Measurements from ENCODE around the gene GBP3. TPM values are rescaled to one million over a fixed set of nuclear protein-coding genes. Genes with fewer than 3 reads are reported as not detected.

Gene GBP3
- total and polyA plus RNA-seq, 2 of the 8 experiments (the other 6 are each of a cell fraction or from before 2014, with no cell fraction given) = not detected

- no peak overlapping the region for H4K8ac ChIP-seq (ENCODE audit: extremely low read depth, insufficient read depth, low read length)
- no peak overlapping the region for H3K4me2 ChIP-seq (ENCODE audit: insufficient read depth in 1 of 2, low read depth in 2 of 2, low read length in 2 of 2)
- no peak overlapping the region for H3K18ac ChIP-seq (ENCODE audit: extremely low read depth, low read length)
- H3K27ac ChIP-seq (ENCODE audit: low read depth, low read length) = no peak overlapping the region
- H3K9me3 ChIP-seq (ENCODE audit: insufficient read depth in 2 of 2, low read depth in 1 of 2, low read length in 1 of 2) = peaks cover 8 to 14% of the 10 kb centered on the region in 2 experiments; a peak in 3 of 4 replicates
- H3K23me2 ChIP-seq (ENCODE audit: low read depth, low read length) = 0 out of 2 replicates have a peak, but pooled peaks cover 3% of the 10 kb centered on the region
- no peak overlapping the region for H3K14ac ChIP-seq (ENCODE audit: insufficient read length)
- no peak overlapping the region for H4K91ac ChIP-seq (replicated peaks; ENCODE audit: insufficient read length, low read length)
- 76% methylated on average over 5 of the region's 5 CpGs; no CpG with 5 or more reads in 1 of the 2 experiments for WGBS, 2 experiments (ENCODE audit: extremely low coverage in 1 of 2, insufficient coverage in 1 of 2, insufficient read length in 1 of 2, insufficient replicate concordance in 2 of 2, low coverage in 1 of 2, low lambda C conversion rate in 2 of 2, missing lambda C conversion rate in 1 of 2)
- ChIA-PET CTCF (ENCODE audit: partially characterized antibody) (no interaction called here), POLR2A (ENCODE audit: partially characterized antibody) (no interaction called here)
- H3K4ac ChIP-seq (replicated peaks; ENCODE audit: insufficient read length, low read depth, low read length) = no peak overlapping the region
- no peak for FAIRE-seq
- H2BK5ac ChIP-seq (ENCODE audit: low read depth, low read length) = no peak overlapping the region
- no peaks in the 10 kb centered on the region for H3K27me3 ChIP-seq (replicated peaks in 1 of 4; ENCODE audit: control insufficient read depth in 3 of 4, extremely low read depth in 1 of 4, insufficient read depth in 3 of 4, low read length in 3 of 4)
- no peak overlapping the region for H3K23ac ChIP-seq (ENCODE audit: insufficient read length)
- no peak overlapping the region for H2AK5ac ChIP-seq (ENCODE audit: low read depth, low read length)
- H3K9ac ChIP-seq (replicated peaks in 1 of 4; ENCODE audit: extremely low read depth in 1 of 4, low read depth in 3 of 4, low read length in 3 of 4) = no peak overlapping the region
- TF ChIP-seq HDAC6 (IDR thresholded peaks at IDR 0.05; ENCODE audit: low read depth, low read length) (no peak), CBX5 (IDR thresholded peaks at IDR 0.05; ENCODE audit: low read depth, low read length) (no peak), MAX (IDR thresholded peaks at IDR 0.05) (no peak), USF2 (IDR thresholded peaks at IDR 0.05; ENCODE audit: low read length) (no peak), SP2 (IDR thresholded peaks at IDR 0.05; ENCODE audit: low read length) (no peak), SP4 (IDR thresholded peaks at IDR 0.05; ENCODE audit: low read length) (no peak), TAF7 (optimal IDR thresholded peaks at IDR 0.05; ENCODE audit: borderline replicate concordance, low read depth, low read length) (no peak)
- no peak overlapping the region for H4K5ac ChIP-seq (ENCODE audit: insufficient read length, low read depth, low read length)
- H2BK20ac ChIP-seq (ENCODE audit: low read length) = no peak overlapping the region
- no peak for DNase-seq (ENCODE audit: low read depth in 1 of 2, low spot score in 2 of 2)
- H3K4me3 ChIP-seq (ENCODE audit: extremely low read depth in 1 of 4, insufficient read depth in 2 of 4, low read depth in 3 of 4, low read length in 4 of 4) = no peak overlapping the region
- no peaks in the 10 kb centered on the region for H3K4me1 ChIP-seq (replicated peaks in 1 of 4; ENCODE audit: control insufficient read depth in 3 of 4, insufficient read depth in 4 of 4, low read length in 3 of 4)
- H3K56ac ChIP-seq (replicated peaks; ENCODE audit: insufficient read length, low read depth, low read length) = no peak overlapping the region
- no peak overlapping the region for H2AFZ ChIP-seq (ENCODE audit: low read length)
- H2BK15ac ChIP-seq (ENCODE audit: low read length) = no peak overlapping the region
- no peaks in the 10 kb centered on the region for H3K79me2 ChIP-seq (ENCODE audit: control insufficient read depth in 1 of 2, insufficient read depth in 2 of 2, low read length in 2 of 2)
- no peak overlapping the region for H2BK120ac ChIP-seq (replicated peaks; ENCODE audit: low read depth, low read length)
- H3K36me3 ChIP-seq (ENCODE audit: control insufficient read depth in 2 of 4, insufficient read depth in 4 of 4, low read length in 3 of 4) = no peaks in the 10 kb centered on the region
- H2BK12ac ChIP-seq (ENCODE audit: low read depth, low read length) = no peak overlapping the region
- H3K79me1 ChIP-seq (ENCODE audit: low read depth, low read length) = no peaks in the 10 kb centered on the region
- no peaks in the 10 kb centered on the region for H4K20me1 ChIP-seq (replicated peaks in 1 of 2; ENCODE audit: control insufficient read depth in 1 of 2, insufficient read depth in 2 of 2, low read length in 2 of 2)
Measured at GRCh38 chr1:89043940-89044339, 21.3 kb upstream of the GBP3 start.
